Measurements from ENCODE around the gene CRB2.

CRB2 gene

DNA sequence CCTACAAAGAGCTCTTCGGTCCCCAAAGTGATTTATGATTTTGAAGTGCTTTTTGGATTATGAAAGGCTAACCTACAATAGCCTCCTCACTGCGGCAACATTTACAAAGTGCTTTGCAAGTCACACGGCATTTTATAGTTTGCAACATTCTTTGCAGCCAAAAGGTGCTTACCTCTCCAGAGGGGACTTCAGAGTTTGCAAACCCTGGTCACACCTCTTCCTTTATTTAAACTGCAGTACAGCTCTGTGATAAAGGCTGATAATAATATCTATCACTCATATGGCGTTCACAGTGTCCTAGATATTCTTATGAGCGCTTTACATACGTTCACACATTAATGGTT is 20.0 kb upstream of the CRB2 start:
- TF ChIP-seq, protein P1, sequence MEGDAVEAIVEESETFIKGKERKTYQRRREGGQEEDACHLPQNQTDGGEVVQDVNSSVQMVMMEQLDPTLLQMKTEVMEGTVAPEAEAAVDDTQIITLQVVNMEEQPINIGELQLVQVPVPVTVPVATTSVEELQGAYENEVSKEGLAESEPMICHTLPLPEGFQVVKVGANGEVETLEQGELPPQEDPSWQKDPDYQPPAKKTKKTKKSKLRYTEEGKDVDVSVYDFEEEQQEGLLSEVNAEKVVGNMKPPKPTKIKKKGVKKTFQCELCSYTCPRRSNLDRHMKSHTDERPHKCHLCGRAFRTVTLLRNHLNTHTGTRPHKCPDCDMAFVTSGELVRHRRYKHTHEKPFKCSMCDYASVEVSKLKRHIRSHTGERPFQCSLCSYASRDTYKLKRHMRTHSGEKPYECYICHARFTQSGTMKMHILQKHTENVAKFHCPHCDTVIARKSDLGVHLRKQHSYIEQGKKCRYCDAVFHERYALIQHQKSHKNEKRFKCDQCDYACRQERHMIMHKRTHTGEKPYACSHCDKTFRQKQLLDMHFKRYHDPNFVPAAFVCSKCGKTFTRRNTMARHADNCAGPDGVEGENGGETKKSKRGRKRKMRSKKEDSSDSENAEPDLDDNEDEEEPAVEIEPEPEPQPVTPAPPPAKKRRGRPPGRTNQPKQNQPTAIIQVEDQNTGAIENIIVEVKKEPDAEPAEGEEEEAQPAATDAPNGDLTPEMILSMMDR (IDR thresholded peaks at IDR 0.05) = no peak
- Histone ChIP-seq H3K27ac (no peak overlapping the region), H3K4me3 (no peak overlapping the region)
- no peak for DNase-seq (ENCODE audit: low spot score)

GRCh38 chr9:123336449-123336848 is 19.5 kb upstream of the CRB2 start:
- no peak for DNase-seq (ENCODE audit: low spot score)
- Histone ChIP-seq H3K4me3 (no peak overlapping the region), H3K27ac (no peak overlapping the region)
- TF ChIP-seq, protein P1 (IDR thresholded peaks at IDR 0.05) = no peak

- no peak for DNase-seq (ENCODE audit: low spot score)
- Histone ChIP-seq H3K27ac (no peak overlapping the region), H3K4me3 (no peak overlapping the region)
- TF ChIP-seq, protein P1 (IDR thresholded peaks at IDR 0.05) = no peak
Measured at GRCh38 chr9:123336959-123337358, 19.0 kb upstream of the CRB2 start.

DNA sequence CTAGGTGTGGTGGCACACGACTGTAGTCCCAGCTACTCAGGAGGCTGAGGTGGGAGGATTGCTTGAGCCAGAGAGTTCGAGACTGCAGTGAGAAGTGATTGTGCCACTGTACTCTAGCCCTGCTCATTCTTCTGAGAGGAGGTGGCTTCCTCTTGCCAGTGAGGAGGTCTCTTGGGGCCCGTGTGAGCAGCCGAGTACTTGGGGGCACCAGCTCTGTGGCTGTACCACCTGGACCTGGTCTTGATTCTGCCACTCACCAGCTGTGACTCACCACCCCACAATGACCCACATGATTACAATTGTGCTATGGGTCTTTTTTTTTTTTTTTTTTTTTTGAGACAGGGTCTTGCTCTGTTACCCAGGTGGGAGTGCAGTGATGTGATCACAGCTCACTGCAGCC is 18.0 kb upstream of the CRB2 start:
- Histone ChIP-seq H3K27ac (no peak overlapping the region), H3K4me3 (no peak overlapping the region)
- DNase-seq (ENCODE audit: low spot score) = no peak
- TF ChIP-seq, protein P1 (IDR thresholded peaks at IDR 0.05) = no peak

GRCh38 chr9:123338710-123339665 is 17.0 kb upstream of the CRB2 start:
- TF ChIP-seq, protein P1 (IDR thresholded peaks at IDR 0.05) = no peak
- Histone ChIP-seq H3K4me3 (peak overlapping the region; percentile 58), H3K27ac (no peak overlapping the region)
- no peak for DNase-seq (ENCODE audit: low spot score)

- TF ChIP-seq, protein P1 (IDR thresholded peaks at IDR 0.05) = no peak
- H3K4me3 ChIP-seq = peak overlapping the region; percentile 58
- DNase-seq (ENCODE audit: low spot score) = no peak
- H3K27ac ChIP-seq = no peak overlapping the region
Measured at GRCh38 chr9:123339666-123340510, 16.1 kb upstream of the CRB2 start.

Data from coronary artery (tissue), 2 donors.